HG03103 (cell line): Measurements from ENCODE around the gene CEP55.
"Not testable (repeated sequence)": the region's sequence is repeated elsewhere in the genome, so short reads cannot be mapped to it uniquely, and the experiment has no call there.

Experiments used
- ATAC-seq: cut with Tn5 transposase; IDR thresholded peaks from one replicate; pipeline ENCODE4 v1.9.1; 2021; ENCODE audit warnings: low read depth; ENCODE audit not compliant: unreplicated experiment

The CEP55 gene

GRCh38 chr10:93505075-93505474 lies 8.7 kb downstream of the CEP55 start:
- no peak for ATAC-seq

GRCh38 chr10:93509816-93510215 lies 13.4 kb downstream of the CEP55 start:
- ATAC-seq, result no peak

GRCh38 chr10:93512565-93512964 lies 16.2 kb downstream of the CEP55 start:
- no peak for ATAC-seq

- ATAC-seq, result no peak
Measured at GRCh38 chr10:93513091-93513490, 16.7 kb downstream of the CEP55 start.

GRCh38 chr10:93514521-93514920 lies 18.1 kb downstream of the CEP55 start:
- no peak for ATAC-seq

- no peak for ATAC-seq
Measured at GRCh38 chr10:93515071-93516005, 18.9 kb downstream of the CEP55 start.

GRCh38 chr10:93516006-93516380 lies 19.6 kb downstream of the CEP55 start:
- ATAC-seq, result no peak

GRCh38 chr10:93518531-93518930 lies 22.1 kb downstream of the CEP55 start:
- no peak for ATAC-seq

GRCh38 chr10:93535293-93535692 lies 38.9 kb downstream of the CEP55 start:
- no peak for ATAC-seq

- ATAC-seq, result not testable (repeated sequence)
Measured at GRCh38 chr10:93540871-93541270, 44.5 kb downstream of the CEP55 start.

GRCh38 chr10:93541402-93542357 lies 45.3 kb downstream of the CEP55 start:
- ATAC-seq, result no peak

GRCh38 chr10:93542358-93542791 lies 46.0 kb downstream of the CEP55 start:
- ATAC-seq, result no peak

- ATAC-seq, result not testable (repeated sequence)
Measured at GRCh38 chr10:93546995-93547394, 50.6 kb downstream of the CEP55 start.

- no peak for ATAC-seq
Measured at GRCh38 chr10:93547522-93547921, 51.1 kb downstream of the CEP55 start.

GRCh38 chr10:93548376-93549071 lies 52.1 kb downstream of the CEP55 start:
- ATAC-seq, result no peak

GRCh38 chr10:93550606-93551005 lies 54.2 kb downstream of the CEP55 start:
- ATAC-seq, result no peak

- no peak for ATAC-seq
Measured at GRCh38 chr10:93552780-93553179, 56.4 kb downstream of the CEP55 start.

GRCh38 chr10:93553482-93554315 lies 57.3 kb downstream of the CEP55 start:
- ATAC-seq, result no peak

- ATAC-seq, result no peak
Measured at GRCh38 chr10:93554316-93554663, 57.9 kb downstream of the CEP55 start.
